K562 (cell line): ENCODE results near the gene CDK14. TPM values are rescaled to one million over a fixed set of nuclear protein-coding genes. Genes with fewer than 3 reads are reported as not detected.

Source experiments
- ATAC-seq: fragments of 200-7000 bp; cut with Tn5 transposase; 3 replicates; pipeline ENCODE4 v1.9.1; 2020; ENCODE audit warnings: moderate library complexity
- BruUV-seq: library from RNA; stranded (reverse); fragments of 400-500 nt; replicated peaks from 2 replicates; lab custom pipeline; 2021; lab: Mats Ljungman, UMichigan
- CTCF ChIA-PET: fragments of 300-600 bp; formaldehyde crosslinking; extraction: SDS; loops from one replicate; lab custom pipeline; 2021; ENCODE audit warnings: low intra/inter-chr PET ratio; lab: Yijun Ruan, JAX
- POLR2A ChIA-PET: fragments of 300-600, 350-650 bp; sonication (Branson Sonifier 250); formaldehyde crosslinking; extraction: SDS; loops from one replicate; lab custom pipeline; 2021; ENCODE audit warnings: antibody characterized with exemption, inconsistent platforms; lab: Yijun Ruan, JAX
- DNase-seq, 4 experiments: peaks; one replicate each; pipeline versions ENCODE4 v3.0.0 to v3.0.0-alpha.2; 2011 to 2018; ENCODE audit warnings: low spot score in 3 of 4, mixed read lengths in 3 of 4; ENCODE audit errors: extremely low read depth in 1 of 4
- FAIRE-seq: peaks from 2 replicates; lab custom pipeline; 2011; peaks lifted over from hg19 to GRCh38; lab: Jason Lieb, UNC
- H2AFZ ChIP-seq: 2 replicates; pipeline ENCODE4 v1.6.0; 2011; ENCODE audit warnings: low read depth, low read length, control low read depth, inconsistent platforms
- H3K27ac ChIP-seq: fragments of 200-600 bp; 3 replicates; pipeline ENCODE4 v1.8.0; 2011; ENCODE audit warnings: low read depth, mild to moderate bottlenecking, control low read depth, inconsistent platforms, low read length, moderate library complexity, mixed read lengths; ENCODE audit errors: extremely low read depth
- H3K27me3 ChIP-seq, 2 experiments: fragments of 300-600 bp in 1 of 2; 2 replicates in 1 of 2; 3 replicates in 1 of 2; pipeline versions ENCODE4 v1.6.0 to v1.8.0; 2011; ENCODE audit warnings: inconsistent platforms in 2 of 2, low read length in 2 of 2, mild to moderate bottlenecking in 1 of 2, mixed read lengths in 1 of 2, moderate library complexity in 1 of 2; ENCODE audit not compliant: control insufficient read depth in 2 of 2, insufficient read depth in 2 of 2
- H3K36me3 ChIP-seq: fragments of 300-600 bp; 3 replicates; pipeline ENCODE4 v1.8.0; 2011; ENCODE audit warnings: mild to moderate bottlenecking, low read length, inconsistent platforms; ENCODE audit not compliant: control insufficient read depth, insufficient read depth
- H3K4me1 ChIP-seq, 2 experiments: fragments of 200-600 bp in 1 of 2; replicated peaks in 1 of 2; 2 replicates in 1 of 2; 3 replicates in 1 of 2; pipeline versions ENCODE4 v1.5.1 to v1.8.0; 2011; ENCODE audit warnings: inconsistent platforms in 2 of 2, low read length in 2 of 2, mild to moderate bottlenecking in 1 of 2, mixed read lengths in 1 of 2, moderate library complexity in 1 of 2; ENCODE audit not compliant: control insufficient read depth in 2 of 2, insufficient read depth in 2 of 2
- H3K4me2 ChIP-seq: 2 replicates; pipeline ENCODE4 v1.6.1; 2011; ENCODE audit warnings: low read length, control low read depth, inconsistent platforms, mixed read lengths; ENCODE audit not compliant: insufficient read depth
- H3K4me3 ChIP-seq: fragments of 200-600 bp; sonication (generic), shearing (Covaris generic); 2 replicates; pipeline ENCODE4 v1.5.1; 2016; ENCODE audit warnings: control low read depth, inconsistent platforms
- H3K79me2 ChIP-seq: fragments of 200-600 bp; 3 replicates; pipeline ENCODE4 v1.8.0; 2011; ENCODE audit warnings: low read length, inconsistent platforms; ENCODE audit not compliant: control insufficient read depth, insufficient read depth
- H3K9ac ChIP-seq, 2 experiments: 2 replicates each; pipeline versions ENCODE4 v1.6.0 to v1.6.1; 2011; ENCODE audit warnings: low read depth in 2 of 2, low read length in 2 of 2, control low read depth in 1 of 2, inconsistent platforms in 1 of 2, mild to moderate bottlenecking in 1 of 2, mixed read lengths in 1 of 2; ENCODE audit not compliant: insufficient read depth in 1 of 2
- H3K9me1 ChIP-seq: one replicate; pipeline ENCODE4 v1.6.0; 2011; ENCODE audit warnings: inconsistent platforms, mild to moderate bottlenecking, low read length, moderate library complexity; ENCODE audit not compliant: control insufficient read depth, insufficient read depth
- H3K9me3 ChIP-seq: replicated peaks from 2 replicates; pipeline ENCODE4 v1.5.1; 2011; ENCODE audit warnings: low read depth, low read length, inconsistent platforms; ENCODE audit not compliant: control insufficient read depth, insufficient read depth
- H4K20me1 ChIP-seq: replicated peaks from 2 replicates; pipeline ENCODE4 v1.6.1; 2011; ENCODE audit warnings: low read length, inconsistent platforms, mixed read lengths; ENCODE audit not compliant: control insufficient read depth, insufficient read depth
- ARHGAP35 ChIP-seq: fragments of 450-650 bp; IDR thresholded peaks from 2 replicates; pipeline ENCODE4 v1.6.1; 2018; ENCODE audit not compliant: partially characterized antibody
- ATF3 ChIP-seq, 2 experiments: fragments of 450-650 bp in 1 of 2; sonication (generic) in 1 of 2; formaldehyde crosslinking in 1 of 2; IDR thresholded peaks in 1 of 2; conservative IDR thresholded peaks in 1 of 2; 2 replicates each; pipeline versions ENCODE4 v1.6.1 to v1.8.1; 2016 to 2023; ENCODE audit warnings: mild to moderate bottlenecking in 2 of 2, moderate library complexity in 2 of 2, inconsistent platforms in 1 of 2, missing genetic modification reagents in 1 of 2
- CGGBP1 ChIP-seq: fragments of 250-450 bp; sonication (Bioruptor Pico); IDR thresholded peaks from 2 replicates; pipeline ENCODE4 v1.9.0; 2021; ENCODE audit warnings: mild to moderate bottlenecking
- HNRNPK ChIP-seq: fragments of 200-400 bp; formaldehyde crosslinking; IDR thresholded peaks from one replicate; pipeline ENCODE4 v1.6.1; 2018; ENCODE audit warnings: mild to moderate bottlenecking, low read depth, low read length; ENCODE audit not compliant: poor library complexity, severe bottlenecking
- MXI1 ChIP-seq: IDR thresholded peaks from 2 replicates; pipeline ENCODE4 v1.6.1; 2011; ENCODE audit warnings: low read depth, mild to moderate bottlenecking, improper control_type of control experiment, low read length
- PRDM10 ChIP-seq: fragments of 450-650 bp; IDR thresholded peaks from 2 replicates; pipeline ENCODE4 v1.6.1; 2018; ENCODE audit not compliant: partially characterized antibody
- RBM14 ChIP-seq: fragments of 200-400 bp; formaldehyde crosslinking; IDR thresholded peaks from 2 replicates; pipeline ENCODE4 v1.6.1; 2018; ENCODE audit warnings: low read depth, mild to moderate bottlenecking, low read length, moderate library complexity, borderline replicate concordance; ENCODE audit not compliant: insufficient read depth
- ZC3H11A ChIP-seq: IDR thresholded peaks from 2 replicates; pipeline ENCODE4 v1.6.1; 2012; ENCODE audit warnings: low read depth, low read length, improper control_type of control experiment
- ZFP30 ChIP-seq: fragments of 250-450 bp; sonication (Bioruptor Pico); IDR thresholded peaks from 2 replicates; pipeline ENCODE4 v1.8.0; 2022; ENCODE audit warnings: moderate library complexity, mild to moderate bottlenecking, inconsistent platforms, borderline replicate concordance
- ZNF146 ChIP-seq: IDR thresholded peaks from one replicate; pipeline ENCODE4 v1.6.1; 2018; ENCODE audit warnings: missing compliant biosample characterization; ENCODE audit not compliant: unreplicated experiment
- ZNF584 ChIP-seq: fragments of 200-800 bp; sonication (Bioruptor generic); IDR thresholded peaks from 2 replicates; pipeline ENCODE4 v1.6.1; 2016; ENCODE audit warnings: low read depth, mild to moderate bottlenecking, missing genetic modification characterization, missing compliant biosample characterization
- ZNF668 ChIP-seq: fragments of 250-450 bp; sonication (Bioruptor Pico); IDR thresholded peaks from 2 replicates; pipeline ENCODE4 v1.8.0; 2022; ENCODE audit warnings: mild to moderate bottlenecking, inconsistent platforms
- WGBS: fragments of 100-300 bp; shearing (Covaris generic); methylation state at CpG from one replicate; pipeline ENCODE4 v1.1.6; 2016; ENCODE audit warnings: low coverage, mixed read lengths; ENCODE audit not compliant: insufficient coverage; ENCODE audit errors: missing lambda C conversion rate; 5-methylcytosine and 5-hydroxymethylcytosine counted together
- in situ Hi-C: fragments of 300-500 bp; cut with MboI; formaldehyde crosslinking; loops from 4 replicates; pipeline ENCODE4 v1.15.0; 2018; ENCODE audit warnings: inconsistent platforms, mixed read lengths
- intact Hi-C: fragments of 100-400 bp; cut with micrococcal nuclease; formaldehyde crosslinking; loops from 2 replicates; pipeline ENCODE4 v1.14.2; 2022
- polyA plus RNA-seq, 8 experiments: library from polyadenylated mRNA; depleted of rRNA in 4 of 8; stranded (reverse) in 5 of 8; unstranded in 3 of 8; fragments of >200 nt; fragmentation: Nextera tagmentation in 2 of 8; fragmentation: Illumina TruSeq in 1 of 8; extraction: Ambion mirVana in 2 of 8; extraction: Trizol in 1 of 8; gene quantifications; 2 replicates each; pipeline versions ENCODE4 v1.2.1 to v1.2.3, GENCODE V29; 2011 to 2014; ENCODE audit warnings: inconsistent platforms in 1 of 8, missing spikeins in 1 of 8
- total RNA-seq, 7 experiments: library from RNA; depleted of rRNA in 6 of 7; stranded (reverse); fragments of >200 nt in 6 of 7; fragmentation: Illumina TruSeq in 2 of 7; extraction: Trizol in 2 of 7; gene quantifications; 2 replicates each; pipeline versions ENCODE4 v1.2.1 to v1.2.3, GENCODE V29; 2011 to 2021; ENCODE audit warnings: low replicate concordance in 1 of 7
- TF ChIP-seq, protein P1 (sequence below): fragments of 200-800 bp; sonication (Bioruptor generic); IDR thresholded peaks from 2 replicates; pipeline ENCODE4 v1.6.1; 2017; ENCODE audit warnings: missing genetic modification characterization, missing compliant biosample characterization
- TF ChIP-seq, protein P2 (sequence below): fragments of 450-650 bp; IDR thresholded peaks from 2 replicates; pipeline ENCODE4 v1.6.1; 2014; ENCODE audit warnings: low read depth, mild to moderate bottlenecking, moderate library complexity, borderline replicate concordance

CDK14 gene
- total and polyA plus RNA-seq, 9 of the 15 experiments (the other 6 are each of a cell fraction or from before 2014, with no cell fraction given) = 0.03 to 0.91 (median 0.16) TPM

GRCh38 chr7:90760892-90761291, 164.8 kb downstream of the CDK14 start:
- Histone ChIP-seq H3K4me2 (no peak overlapping the region), H3K4me1 (no peaks in the 10 kb centered on the region)
- TF ChIP-seq ARHGAP35 = no peak
- no peak for TF ChIP-seq HNRNPK
- TF ChIP-seq ZC3H11A = no peak
- no peak for TF ChIP-seq ZNF668 (CRISPR knock-in tag)
- TF ChIP-seq PRDM10 = no peak
- TF ChIP-seq, protein P1, sequence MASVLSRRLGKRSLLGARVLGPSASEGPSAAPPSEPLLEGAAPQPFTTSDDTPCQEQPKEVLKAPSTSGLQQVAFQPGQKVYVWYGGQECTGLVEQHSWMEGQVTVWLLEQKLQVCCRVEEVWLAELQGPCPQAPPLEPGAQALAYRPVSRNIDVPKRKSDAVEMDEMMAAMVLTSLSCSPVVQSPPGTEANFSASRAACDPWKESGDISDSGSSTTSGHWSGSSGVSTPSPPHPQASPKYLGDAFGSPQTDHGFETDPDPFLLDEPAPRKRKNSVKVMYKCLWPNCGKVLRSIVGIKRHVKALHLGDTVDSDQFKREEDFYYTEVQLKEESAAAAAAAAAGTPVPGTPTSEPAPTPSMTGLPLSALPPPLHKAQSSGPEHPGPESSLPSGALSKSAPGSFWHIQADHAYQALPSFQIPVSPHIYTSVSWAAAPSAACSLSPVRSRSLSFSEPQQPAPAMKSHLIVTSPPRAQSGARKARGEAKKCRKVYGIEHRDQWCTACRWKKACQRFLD (CRISPR knock-in tag) = no peak
- no peak for TF ChIP-seq CGGBP1 (CRISPR knock-in tag)
- TF ChIP-seq ATF3 (IDR thresholded peaks at IDR 0.05) = no peak
- TF ChIP-seq ATF3 (CRISPR knock-in tag; conservative IDR thresholded peaks at IDR 0.05) = no peak
- no peak for TF ChIP-seq ZFP30 (CRISPR knock-in tag)
- no peak for TF ChIP-seq ZNF146 (CRISPR knock-in tag)
- TF ChIP-seq, protein P2, sequence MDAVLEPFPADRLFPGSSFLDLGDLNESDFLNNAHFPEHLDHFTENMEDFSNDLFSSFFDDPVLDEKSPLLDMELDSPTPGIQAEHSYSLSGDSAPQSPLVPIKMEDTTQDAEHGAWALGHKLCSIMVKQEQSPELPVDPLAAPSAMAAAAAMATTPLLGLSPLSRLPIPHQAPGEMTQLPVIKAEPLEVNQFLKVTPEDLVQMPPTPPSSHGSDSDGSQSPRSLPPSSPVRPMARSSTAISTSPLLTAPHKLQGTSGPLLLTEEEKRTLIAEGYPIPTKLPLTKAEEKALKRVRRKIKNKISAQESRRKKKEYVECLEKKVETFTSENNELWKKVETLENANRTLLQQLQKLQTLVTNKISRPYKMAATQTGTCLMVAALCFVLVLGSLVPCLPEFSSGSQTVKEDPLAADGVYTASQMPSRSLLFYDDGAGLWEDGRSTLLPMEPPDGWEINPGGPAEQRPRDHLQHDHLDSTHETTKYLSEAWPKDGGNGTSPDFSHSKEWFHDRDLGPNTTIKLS = no peak
- TF ChIP-seq ZNF584 = no peak
- TF ChIP-seq MXI1 = no peak
- TF ChIP-seq RBM14 = no peak

More at GRCh38 chr7:90760892-90761291, 164.8 kb downstream of the CDK14 start:
- WGBS = 0% methylated on average over 3 of the region's 3 CpGs
- DNase-seq = no peak
- no TSS peak for BruUV-seq
- no peaks in the 10 kb centered on the region for H3K27me3 ChIP-seq
- CTCF ChIA-PET = no interaction called here
- no peaks in the 10 kb centered on the region for H4K20me1 ChIP-seq
- H3K36me3 ChIP-seq = no peaks in the 10 kb centered on the region
- POLR2A ChIA-PET = interaction anchor here (1.2 kb wide), 1 partner anchor 13 kb away, joined by 3 read pairs; no protein-coding TSS in a partner anchor
- H3K4me3 ChIP-seq = no peak overlapping the region
- in situ Hi-C loops = no loop called here
- FAIRE-seq = no peak
- H3K9me3 ChIP-seq = peaks cover 2% of the 10 kb centered on the region; the same call in 1 of the 2 replicates
- H3K79me2 ChIP-seq = no peaks in the 10 kb centered on the region
- intact Hi-C loops = no loop called here
- H3K9ac ChIP-seq = no peak overlapping the region
- no peaks in the 10 kb centered on the region for H3K9me1 ChIP-seq
- no peak overlapping the region for H2AFZ ChIP-seq
- ATAC-seq = no peak
- H3K27ac ChIP-seq = no peak overlapping the region
